Subcutaneous adipose tissue (tissue), 4 donors: Measurements from ENCODE around the gene GALNT3. TPM values are rescaled to one million over a fixed set of nuclear protein-coding genes. Genes with fewer than 3 reads are reported as not detected.

Experiments
- total RNA-seq, 4 donors: library from RNA; depleted of rRNA; stranded (reverse); fragments of >200 nt; gene quantifications; one replicate each; pipeline ENCODE4 v1.1.0, GENCODE V29; 2016
- TF ChIP-seq, protein P1 (sequence below): fragments of 450-650 bp; IDR thresholded peaks from one replicate; pipeline ENCODE4 v1.5.1; 2016; ENCODE audit warnings: low read depth, mild to moderate bottlenecking, control low read depth, antibody characterized with exemption, moderate library complexity

The GALNT3 gene
- total RNA-seq, 4 donors from 2014 or later: 0.33 to 5.5 (median 3.5) TPM

DNA sequence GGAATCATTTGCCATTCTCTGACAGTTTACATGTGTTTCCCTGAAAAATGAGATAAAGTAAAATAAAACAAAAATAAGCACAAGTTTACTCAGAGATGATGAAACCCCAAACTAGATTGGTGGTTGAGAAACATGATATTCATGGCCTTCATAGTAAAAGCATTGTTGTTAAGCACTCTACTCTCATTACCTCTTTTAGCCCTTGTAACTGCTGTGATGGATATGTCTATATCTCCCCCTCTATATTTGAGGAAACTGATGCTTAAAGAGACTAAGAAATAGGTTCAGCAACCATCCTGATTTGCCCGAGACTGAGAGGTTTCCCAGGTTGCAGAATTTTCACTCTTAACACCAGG is 33.9 kb upstream of the GALNT3 start:
- TF ChIP-seq, protein P1, sequence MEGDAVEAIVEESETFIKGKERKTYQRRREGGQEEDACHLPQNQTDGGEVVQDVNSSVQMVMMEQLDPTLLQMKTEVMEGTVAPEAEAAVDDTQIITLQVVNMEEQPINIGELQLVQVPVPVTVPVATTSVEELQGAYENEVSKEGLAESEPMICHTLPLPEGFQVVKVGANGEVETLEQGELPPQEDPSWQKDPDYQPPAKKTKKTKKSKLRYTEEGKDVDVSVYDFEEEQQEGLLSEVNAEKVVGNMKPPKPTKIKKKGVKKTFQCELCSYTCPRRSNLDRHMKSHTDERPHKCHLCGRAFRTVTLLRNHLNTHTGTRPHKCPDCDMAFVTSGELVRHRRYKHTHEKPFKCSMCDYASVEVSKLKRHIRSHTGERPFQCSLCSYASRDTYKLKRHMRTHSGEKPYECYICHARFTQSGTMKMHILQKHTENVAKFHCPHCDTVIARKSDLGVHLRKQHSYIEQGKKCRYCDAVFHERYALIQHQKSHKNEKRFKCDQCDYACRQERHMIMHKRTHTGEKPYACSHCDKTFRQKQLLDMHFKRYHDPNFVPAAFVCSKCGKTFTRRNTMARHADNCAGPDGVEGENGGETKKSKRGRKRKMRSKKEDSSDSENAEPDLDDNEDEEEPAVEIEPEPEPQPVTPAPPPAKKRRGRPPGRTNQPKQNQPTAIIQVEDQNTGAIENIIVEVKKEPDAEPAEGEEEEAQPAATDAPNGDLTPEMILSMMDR: no peak

GRCh38 chr2:165827016-165827920 is 33.2 kb upstream of the GALNT3 start:
- TF ChIP-seq, protein P1: no peak

DNA sequence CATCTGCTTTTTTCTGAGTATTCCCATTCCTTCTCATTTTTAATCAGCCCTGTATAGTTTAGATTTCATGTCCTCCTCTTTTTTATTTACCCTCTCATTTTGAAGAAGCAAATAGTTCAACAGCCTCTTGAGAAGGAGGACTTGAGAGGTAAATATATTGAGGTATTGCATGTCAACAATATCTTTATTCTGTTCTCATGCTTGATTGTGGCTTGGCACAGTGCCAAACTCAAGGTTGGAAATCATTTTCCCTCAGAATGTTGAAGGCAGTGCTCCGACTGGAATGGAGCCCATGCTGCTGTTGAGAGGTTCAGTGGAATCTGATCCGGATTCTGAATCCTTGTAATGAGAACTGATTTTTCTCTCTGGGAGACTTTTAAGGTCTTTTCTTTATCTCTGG is 31.0 kb upstream of the GALNT3 start:
- TF ChIP-seq, protein P1: no peak

DNA sequence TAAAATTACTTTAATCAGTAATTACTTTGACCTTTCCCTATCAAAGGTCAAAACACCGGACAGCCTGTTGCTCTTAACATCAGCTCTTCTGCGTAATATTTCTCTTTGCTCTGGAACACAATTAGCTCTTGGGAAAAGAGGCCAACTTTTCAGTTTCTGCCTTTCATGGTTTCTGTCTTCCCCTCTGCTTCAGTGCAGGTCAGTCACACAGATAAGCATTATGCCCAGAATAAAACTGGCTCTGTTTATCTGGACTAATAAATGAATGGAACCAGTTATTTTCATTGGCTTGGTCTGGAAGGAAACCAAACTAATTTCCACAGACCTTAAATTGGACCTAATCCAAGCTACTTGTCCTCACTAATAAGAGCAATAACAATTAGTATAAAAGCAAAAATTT is 26.2 kb upstream of the GALNT3 start:
- TF ChIP-seq, protein P1: no peak

GRCh38 chr2:165818920-165819319 is 24.9 kb upstream of the GALNT3 start:
- TF ChIP-seq, protein P1: no peak

- TF ChIP-seq, protein P1: no peak
Observed at GRCh38 chr2:165815299-165816141, 21.5 kb upstream of the GALNT3 start.

GRCh38 chr2:165814473-165814872 is 20.4 kb upstream of the GALNT3 start:
- TF ChIP-seq, protein P1: no peak
